Heart left ventricle (tissue), 16 donors: ENCODE data around the gene TMEM80. TPM values are rescaled to one million over a fixed set of nuclear protein-coding genes. Genes with fewer than 3 reads are reported as not detected.

Experiments used
- ATAC-seq, 4 donors: fragments of 200-7000 bp; cut with Tn5 transposase; one replicate each; pipeline ENCODE4 v1.9.1; 2020 to 2022; ENCODE audit warnings: moderate library complexity in 4 of 4, mild to moderate bottlenecking in 3 of 4, moderate number of reproducible peaks in 1 of 4
- DNase-seq, 5 donors: peaks; one replicate each; pipeline ENCODE4 v3.0.0-alpha.2; 2020
- H3K27ac ChIP-seq, 12 donors: fragments of 200-600 bp; sonication (generic) in 4 of 12; one replicate each; pipeline versions ENCODE4 v1.5.0 to v1.8.0; 2016 to 2022; ENCODE audit warnings: mild to moderate bottlenecking in 2 of 12
- H3K27me3 ChIP-seq, 9 donors: fragments of 200-600 bp; sonication (generic) in 2 of 9; one replicate each; pipeline versions ENCODE4 v1.5.1 to v1.8.0; 2016 to 2022; ENCODE audit warnings: mild to moderate bottlenecking in 3 of 9
- H3K36me3 ChIP-seq, 9 donors: fragments of 200-600 bp; sonication (generic) in 2 of 9; one replicate each; pipeline versions ENCODE4 v1.5.0 to v1.8.0; 2018 to 2022; ENCODE audit warnings: mild to moderate bottlenecking in 2 of 9
- H3K4me1 ChIP-seq, 12 donors: fragments of 200-600 bp; sonication (generic) in 4 of 12; one replicate each; pipeline versions ENCODE4 v1.5.0 to v1.8.0; 2016 to 2022; ENCODE audit warnings: mild to moderate bottlenecking in 3 of 12
- H3K4me3 ChIP-seq, 12 donors: fragments of 200-600 bp; sonication (generic) in 4 of 12; one replicate each; pipeline versions ENCODE4 v1.5.0 to v1.8.0; 2017 to 2022; ENCODE audit warnings: mild to moderate bottlenecking in 9 of 12, moderate library complexity in 4 of 12
- H3K9me3 ChIP-seq, 12 donors: fragments of 200-600 bp; sonication (generic) in 4 of 12; one replicate each; pipeline versions ENCODE4 v1.5.0 to v1.8.0; 2016 to 2022; ENCODE audit warnings: mild to moderate bottlenecking in 1 of 12
- CTCF ChIP-seq, 12 donors: fragments of 200-600 bp; sonication (generic) in 4 of 12; IDR thresholded peaks; one replicate each; pipeline versions ENCODE4 v1.5.0 to v1.8.0; 2018 to 2022; ENCODE audit warnings: antibody characterized with exemption in 12 of 12, mild to moderate bottlenecking in 5 of 12
- POLR2A ChIP-seq, 2 donors: fragments of 450-650 bp; IDR thresholded peaks; one replicate each; pipeline ENCODE4 v1.6.1; 2017; ENCODE audit warnings: antibody characterized with exemption in 2 of 2, mild to moderate bottlenecking in 2 of 2, moderate library complexity in 2 of 2
- WGBS, 4 donors: extraction: QIAGEN DNeasy Blood & Tissue Kit in 2 of 4; methylation state at CpG; one replicate each; pipeline versions ENCODE4 v1.1.5 to v1.1.7; 2013 to 2018; 5-methylcytosine and 5-hydroxymethylcytosine counted together
- intact Hi-C, 10 donors: fragments of 100-400 bp; cut with DNase I; formaldehyde crosslinking; loops; one replicate each; pipeline versions ENCODE4 v1.11.1 to v1.14.2; 2022
- polyA plus RNA-seq, 2 donors: library from polyadenylated mRNA; stranded (reverse); fragments of 200-250 nt; gene quantifications; one replicate each; pipeline ENCODE4 v1.2.3, GENCODE V29; 2013
- total RNA-seq, 9 donors: library from RNA; depleted of rRNA in 2 of 9; stranded (reverse); fragments of >200 nt in 2 of 9; fragmentation: NEBNext Ultra II Directional in 3 of 9; extraction: Animal tissue kit (Norgen Biotek cat#: 25700) in 3 of 9; gene quantifications; one replicate each; pipeline versions ENCODE4 v1.1.0 to v1.2.4, GENCODE V29; 2016 to 2023
- donor health status: ischemic (EF 13 %, LVEDD 7.1; RV severe dilation, severe dysfunction).
- donor health status: healthy with polysubstance abuse.
- donor health status: DM: no; HTN: yes; CAD: no.
- donor health status: DM: no; HTN: no; CAD: no.
- donor health status: ischemic (EF 25% LVEDD 6.9; RV normal size, moderate dysfunction).
- donor health status: ischemic (EF 25% LVEDD 5.7; RV mildly dilated, moderate dysfunction).
- donor health status: healthy.
- donor health status: DM: yes; HTN: yes; CAD: no.
- donor health status: ischemic (EF 35%, LVEDD 5.7; RV mildly dilated, moderate dysfunction).
- donor health status: nonischemic (EF 11% LVEDD 7.7; RV severe dilation, severe dysfunction).
- donor health status: DM: yes; HTN: yes; CAD: no.
- donor health status: PGD.
- donor health status: ischemic (EF 29% LVEDD 5.4; RV normal size, mild dysfunction).
- donor health status: nonischemic (EF 23%, LVEDD 6.1; RV moderate dilation, normal function).

Gene TMEM80
- total and polyA plus RNA-seq, 11 donors, result 8.0 to 18.2 (median 14.9) TPM

GRCh38 chr11:719214-720016 is 23.8 kb downstream of the TMEM80 start:
- peaks cover 0 to 8% (median 0%) of the 10 kb centered on the region in 12 donors for H3K9me3 ChIP-seq
- WGBS, 4 donors, result 80 to 84% (median 81%) methylated on average over 30 to 34 of the region's 34 CpGs

GRCh38 chr11:720017-720641 is 24.5 kb downstream of the TMEM80 start:
- Histone ChIP-seq H3K36me3 (no peaks in the 10 kb centered on the region), H3K4me3 (peak overlapping the region in 4 of 12 donors; percentile 2 to 34 (median 14)), H3K27ac (no peak overlapping the region), H3K4me1 (peaks cover 0 to 18% (median 6%) of the 10 kb centered on the region in 12 donors), H3K9me3 (peaks cover 0 to 5% (median 0%) of the 10 kb centered on the region in 12 donors), H3K27me3 (peaks cover 25 to 56% (median 43%) of the 10 kb centered on the region in 9 donors)
- TF ChIP-seq CTCF (IDR thresholded peaks at IDR 0.05) (no peak), POLR2A (IDR thresholded peaks at IDR 0.05) (no peak)
- ATAC-seq (no peak), DNase-seq (peak in 1 of 5 donors; percentile 20)
- 56 to 76% (median 62%) methylated on average over 20 to 35 of the region's 35 CpGs for WGBS, 4 donors
- intact Hi-C loops, result loop anchor here in 5 of 10 donors (5.0 to 10.0 kb wide), 3 partner anchors 55 to 163 kb away; no protein-coding TSS in a partner anchor

More at GRCh38 chr11:719214-720016, 23.8 kb downstream of the TMEM80 start:
- DNase-seq (peak in 2 of 5 donors; percentile 20 to 37), ATAC-seq (no peak)
- Histone ChIP-seq H3K4me3 (no peak overlapping the region), H3K36me3 (no peaks in the 10 kb centered on the region), H3K27me3 (peaks cover 19 to 49% (median 37%) of the 10 kb centered on the region in 9 donors), H3K4me1 (peaks cover 0 to 18% (median 6%) of the 10 kb centered on the region in 12 donors), H3K27ac (no peak overlapping the region)
- no peak for TF ChIP-seq POLR2A (IDR thresholded peaks at IDR 0.05)
- TF ChIP-seq CTCF (IDR thresholded peaks at IDR 0.05), result no peak
- intact Hi-C loops, result loop anchor here in 5 of 10 donors (5.0 to 10.0 kb wide), 3 partner anchors 55 to 162 kb away; no protein-coding TSS in a partner anchor

DNA sequence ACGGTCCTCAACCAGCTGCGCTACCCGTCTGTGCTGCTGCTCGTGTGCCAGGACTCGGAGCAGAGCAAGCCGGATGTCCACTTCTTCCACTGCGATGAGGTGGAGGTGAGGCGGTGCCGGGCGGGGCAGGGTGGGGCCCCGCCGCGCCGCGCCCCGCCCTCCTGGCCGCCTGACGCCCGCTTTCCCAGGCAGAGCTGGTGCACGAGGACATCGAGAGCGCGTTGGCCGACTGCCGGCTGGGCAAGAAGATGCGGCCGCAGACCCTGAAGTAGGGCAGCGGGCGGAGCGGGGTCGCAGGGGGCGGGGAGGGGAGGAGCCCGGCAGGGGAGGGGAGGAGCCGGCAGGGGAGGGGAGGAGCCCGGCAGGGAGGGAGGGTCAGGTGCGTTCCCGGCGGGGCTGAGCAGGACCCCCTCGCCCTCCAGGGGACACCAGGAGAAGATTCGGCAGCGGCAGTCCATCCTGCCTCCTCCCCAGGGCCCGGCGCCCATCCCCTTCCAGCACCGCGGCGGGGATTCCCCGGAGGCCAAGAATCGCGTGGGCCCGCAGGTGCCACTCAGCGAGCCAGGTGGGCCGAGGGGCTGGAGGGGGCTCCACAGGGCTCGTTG is 25.1 kb downstream of the TMEM80 start:
- peaks cover 31 to 62% (median 49%) of the 10 kb centered on the region in 9 donors for H3K27me3 ChIP-seq

More for the DNA sequence above, 25.1 kb downstream of the TMEM80 start:
- ATAC-seq (peak in 2 of 4 donors; percentile 5 to 65), DNase-seq (peak in 2 of 5 donors; percentile 15 to 37)
- TF ChIP-seq CTCF (IDR thresholded peaks at IDR 0.05), result no peak
- TF ChIP-seq POLR2A (IDR thresholded peaks at IDR 0.05), result no peak
- no peaks in the 10 kb centered on the region for H3K36me3 ChIP-seq
- peak overlapping the region in 5 of 12 donors; percentile 2 to 34 (median 12) for H3K4me3 ChIP-seq
- no peaks in the 10 kb centered on the region for H3K9me3 ChIP-seq
- no peak overlapping the region for H3K27ac ChIP-seq
- WGBS, 4 donors, result 3 to 8% (median 5%) methylated on average over 8 to 53 of the region's 53 CpGs
- peaks cover 0 to 22% (median 7%) of the 10 kb centered on the region in 12 donors for H3K4me1 ChIP-seq
- intact Hi-C loops, result loop anchor here in 5 of 10 donors (5.0 to 10.0 kb wide), 3 partner anchors 56 to 163 kb away; no protein-coding TSS in a partner anchor
